Pancreas (tissue), 10 donors: Measurements from ENCODE around the gene GRAMD2B. TPM values are rescaled to one million over a fixed set of nuclear protein-coding genes. Genes with fewer than 3 reads are reported as not detected.

ENCODE experiments used
- ATAC-seq, 4 donors: fragments of 200-7000 bp; cut with Tn5 transposase; one replicate each; pipeline versions ENCODE4 v1.8.0 to v1.9.1; 2020; ENCODE audit warnings: mild to moderate bottlenecking in 4 of 4, moderate library complexity in 4 of 4
- DNase-seq, 6 donors: peaks; one replicate each; pipeline ENCODE4 v3.0.0-alpha.2; 2020
- FAIRE-seq: peaks from 2 replicates; lab custom pipeline; 2012; peaks lifted over from hg19 to GRCh38; lab: Jason Lieb, UNC
- H3K27ac ChIP-seq, 4 donors: fragments of 200-600 bp; sonication (generic); 1 replicate in 3 of 4; 2 replicates in 1 of 4; pipeline versions ENCODE4 v1.5.0 to v1.8.0; 2020
- H3K27me3 ChIP-seq, 4 donors: fragments of 200-600 bp; one replicate each; pipeline ENCODE4 v1.8.0; 2021
- H3K36me3 ChIP-seq, 3 donors: fragments of 200-600 bp; sonication (generic) in 1 of 3; one replicate each; pipeline versions ENCODE4 v1.5.0 to v1.8.0; 2020 to 2021
- H3K4me1 ChIP-seq, 3 donors: fragments of 200-600 bp; one replicate each; pipeline ENCODE4 v1.8.0; 2021
- H3K4me3 ChIP-seq, 4 donors: fragments of 200-600 bp; sonication (generic) in 2 of 4; one replicate each; pipeline versions ENCODE4 v1.5.0 to v1.8.0; 2020 to 2021
- H3K9me3 ChIP-seq, 4 donors: fragments of 200-600 bp; one replicate each; pipeline ENCODE4 v1.8.0; 2021
- CTCF ChIP-seq, 4 donors: fragments of 200-600 bp; sonication (generic) in 3 of 4; IDR thresholded peaks; one replicate each; pipeline versions ENCODE4 v1.5.0 to v1.8.0; 2021; ENCODE audit warnings: antibody characterized with exemption in 4 of 4
- WGBS, 2 donors: extraction: QIAGEN DNeasy Blood & Tissue Kit; methylation state at CpG; one replicate each; pipeline ENCODE4 v1.1.7; 2013; 5-methylcytosine and 5-hydroxymethylcytosine counted together
- intact Hi-C, 3 donors: fragments of 100-400 bp; cut with DNase I; formaldehyde crosslinking; loops; one replicate each; pipeline versions ENCODE4 v1.11.1 to v1.14.2; 2022
- polyA plus RNA-seq, 2 donors: library from polyadenylated mRNA; stranded (reverse); fragments of 200-250 nt; gene quantifications; one replicate each; pipeline ENCODE4 v1.2.3, GENCODE V29; 2013
- total RNA-seq, 6 donors: library from RNA; stranded (reverse); fragmentation: NEBNext Ultra II Directional in 4 of 6; extraction: Animal tissue kit (Norgen Biotek cat#: 25700) in 4 of 6; gene quantifications; one replicate each; pipeline versions ENCODE4 v1.2.1 to v1.2.4, GENCODE V29; 2021 to 2023
- donor health status: healthy with polysubstance abuse.
- donor health status: DM: no; HTN: no; CAD: no; lungs with moderate emphysema.
- donor health status: DM: no; HTN: no; CAD: no.
- donor health status: control.
- donor health status: control.
- donor health status: Bipolar disorder and iron deficiency.
- donor health status: DM: yes; HTN: yes; CAD: no.
- donor health status: DM: no; HTN: no; CAD: no.
- donor health status: DM: no; HTN: no; CAD: no.
- donor health status: DM: yes; HTN: yes; CAD: no.

GRAMD2B gene
- total and polyA plus RNA-seq, 8 donors: 4.4 to 11.8 (median 6.5) TPM

- DNase-seq: no peak
Observed at GRCh38 chr5:126450907-126451306, 27.7 kb downstream of the GRAMD2B start.

DNA sequence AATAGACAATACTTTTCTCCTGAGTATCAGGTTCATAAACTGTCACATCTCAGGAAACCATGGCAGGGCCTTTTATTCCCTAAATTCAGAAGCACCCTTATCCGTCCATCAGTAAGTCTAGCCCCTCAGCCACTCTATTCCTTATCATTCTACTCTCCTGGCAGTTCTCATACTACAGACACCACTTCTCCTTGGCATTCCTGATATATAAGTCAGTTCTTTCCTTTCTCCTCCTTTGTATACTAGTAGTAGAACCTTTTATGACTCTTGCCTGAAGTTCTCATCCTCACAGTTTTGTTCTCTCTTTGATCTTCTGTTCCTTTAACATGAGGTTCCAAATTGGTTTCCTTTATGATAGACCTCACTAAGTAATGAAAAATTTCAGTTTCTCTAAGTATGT is 29.3 kb downstream of the GRAMD2B start:
- DNase-seq (no peak), ATAC-seq (no peak), FAIRE-seq (no peak)
- intact Hi-C loops: no loop called here
- H3K4me1 ChIP-seq: no peaks in the 10 kb centered on the region
- no peak overlapping the region for H3K27ac ChIP-seq
- no peaks in the 10 kb centered on the region for H3K36me3 ChIP-seq
- 84 to 90% methylated on average over 1 of the region's 1 CpG for WGBS, 2 donors
- no peaks in the 10 kb centered on the region for H3K9me3 ChIP-seq
- TF ChIP-seq CTCF (IDR thresholded peaks at IDR 0.05): no peak
- no peak overlapping the region for H3K4me3 ChIP-seq
- no peaks in the 10 kb centered on the region for H3K27me3 ChIP-seq

More at GRCh38 chr5:126450907-126451306, 27.7 kb downstream of the GRAMD2B start:
- no peak for ATAC-seq
- WGBS, 2 donors: 76 to 81% methylated on average over 5 of the region's 5 CpGs
- Histone ChIP-seq H3K36me3 (no peaks in the 10 kb centered on the region), H3K4me1 (no peaks in the 10 kb centered on the region), H3K9me3 (no peaks in the 10 kb centered on the region), H3K4me3 (no peak overlapping the region), H3K27me3 (no peaks in the 10 kb centered on the region), H3K27ac (no peak overlapping the region)
- intact Hi-C loops: no loop called here
- FAIRE-seq: no peak
- TF ChIP-seq CTCF (IDR thresholded peaks at IDR 0.05): no peak

DNA sequence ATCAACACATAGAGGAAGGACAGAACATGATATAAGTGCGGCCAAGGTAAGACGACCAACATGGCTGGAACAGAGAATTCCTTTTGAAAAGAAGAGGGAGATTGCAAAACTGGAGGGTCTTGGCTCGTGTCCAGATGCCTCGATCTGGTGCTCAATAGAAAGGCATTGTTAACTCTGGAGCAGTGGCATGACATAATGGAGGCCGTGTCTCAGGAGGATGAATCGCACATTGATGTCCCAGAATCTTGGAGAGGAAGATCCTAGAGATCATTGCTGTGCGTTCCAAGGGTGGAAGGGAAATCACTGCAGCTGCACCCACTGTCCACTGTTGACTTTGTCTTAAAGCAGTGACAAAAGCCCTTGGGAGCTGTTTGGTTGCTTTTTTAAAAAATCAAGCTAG is 30.9 kb downstream of the GRAMD2B start:
- ATAC-seq: no peak
- FAIRE-seq: no peak
- no peak for DNase-seq
- no peaks in the 10 kb centered on the region for H3K36me3 ChIP-seq
- no peaks in the 10 kb centered on the region for H3K4me1 ChIP-seq
- intact Hi-C loops: no loop called here
- no peaks in the 10 kb centered on the region for H3K9me3 ChIP-seq
- WGBS, 2 donors: 73 to 76% methylated on average over 7 of the region's 7 CpGs
- TF ChIP-seq CTCF (IDR thresholded peaks at IDR 0.05): no peak
- no peaks in the 10 kb centered on the region for H3K27me3 ChIP-seq
- H3K27ac ChIP-seq: no peak overlapping the region
- no peak overlapping the region for H3K4me3 ChIP-seq

DNA sequence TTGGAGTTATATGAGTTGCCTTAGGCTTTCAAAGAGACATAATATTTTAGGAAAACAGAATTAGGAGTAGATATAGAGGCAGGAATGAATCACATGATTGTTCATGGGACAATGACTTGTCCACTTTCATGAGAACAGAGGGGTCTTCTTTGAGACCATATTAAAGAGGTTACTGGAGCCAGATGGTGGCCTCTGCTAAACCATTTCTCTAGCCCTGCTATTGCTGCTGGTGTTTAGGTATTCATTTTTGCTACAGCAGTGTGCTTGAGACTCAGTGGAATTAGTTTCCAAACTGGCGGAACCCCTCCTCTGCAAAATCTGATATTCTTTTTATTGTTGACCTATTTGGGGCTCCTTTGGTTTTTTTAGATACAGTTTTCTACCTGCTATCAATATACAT is 31.3 kb downstream of the GRAMD2B start:
- FAIRE-seq (no peak), ATAC-seq (no peak), DNase-seq (no peak)
- H3K36me3 ChIP-seq: no peaks in the 10 kb centered on the region
- H3K4me3 ChIP-seq: no peak overlapping the region
- H3K27me3 ChIP-seq: no peaks in the 10 kb centered on the region
- no peak for TF ChIP-seq CTCF (IDR thresholded peaks at IDR 0.05)
- no peaks in the 10 kb centered on the region for H3K9me3 ChIP-seq
- no peaks in the 10 kb centered on the region for H3K4me1 ChIP-seq
- 91 to 96% methylated on average over 1 of the region's 1 CpG for WGBS, 2 donors
- H3K27ac ChIP-seq: no peak overlapping the region
- intact Hi-C loops: no loop called here

DNA sequence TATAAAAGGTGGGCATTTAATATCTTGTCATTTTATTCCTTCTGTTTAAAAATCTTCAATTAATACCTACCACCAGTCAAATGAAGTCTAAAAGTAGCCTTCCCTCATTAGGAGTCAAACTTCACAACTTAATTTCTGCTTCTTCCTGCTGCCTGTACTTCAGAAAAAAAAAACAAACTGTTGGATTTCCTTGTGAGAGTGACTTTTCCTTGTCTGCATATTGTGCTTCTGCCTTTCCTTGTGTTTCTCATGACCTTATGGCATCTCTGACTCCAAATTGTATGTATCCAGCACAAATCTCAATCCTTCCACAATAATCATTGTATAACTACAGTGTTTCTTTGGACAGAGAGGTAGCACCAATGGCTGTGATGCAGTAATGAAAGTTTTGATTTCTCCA is 32.1 kb downstream of the GRAMD2B start:
- no peaks in the 10 kb centered on the region for H3K4me1 ChIP-seq
- H3K27me3 ChIP-seq: no peaks in the 10 kb centered on the region
- H3K4me3 ChIP-seq: no peak overlapping the region
- DNase-seq (no peak), ATAC-seq (no peak), FAIRE-seq (no peak)
- no peak overlapping the region for H3K27ac ChIP-seq
- intact Hi-C loops: no loop called here
- no peaks in the 10 kb centered on the region for H3K36me3 ChIP-seq
- no peak for TF ChIP-seq CTCF (IDR thresholded peaks at IDR 0.05)
- no peaks in the 10 kb centered on the region for H3K9me3 ChIP-seq
